Natural killer cell (primary cell): ENCODE measurements around the gene USP2. TPM values are rescaled to one million over a fixed set of nuclear protein-coding genes. Genes with fewer than 3 reads are reported as not detected.

Experiments used
- ATAC-seq, 3 donors: fragments of 150-1000 bp in 2 of 3; fragments of 200-7000 bp in 1 of 3; cut with Tn5 transposase; 1 replicate in 1 of 3; 2 replicates in 2 of 3; pipeline ENCODE4 v1.10.0; 2021; ENCODE audit warnings: mild to moderate bottlenecking in 2 of 3, moderate library complexity in 2 of 3
- DNase-seq, 2 donors: peaks; one replicate each; pipeline versions ENCODE4 v3.0.0 to v3.0.0-alpha.2; 2013 to 2021; ENCODE audit warnings: mixed read lengths in 1 of 2
- H3K27ac ChIP-seq: one replicate; pipeline ENCODE4 v1.5.1; 2013; ENCODE audit warnings: mild to moderate bottlenecking, low read length
- H3K27me3 ChIP-seq: one replicate; pipeline ENCODE4 v1.6.1; 2013; ENCODE audit warnings: low read length; ENCODE audit not compliant: control insufficient read depth, insufficient read depth
- H3K36me3 ChIP-seq: one replicate; pipeline ENCODE4 v1.6.1; 2013; ENCODE audit warnings: low read length; ENCODE audit not compliant: control insufficient read depth, insufficient read depth
- H3K4me1 ChIP-seq: one replicate; pipeline ENCODE4 v1.6.1; 2013; ENCODE audit warnings: low read length; ENCODE audit not compliant: control insufficient read depth, insufficient read depth
- H3K4me3 ChIP-seq: one replicate; pipeline ENCODE4 v1.5.1; 2013; ENCODE audit warnings: low read length
- H3K9me3 ChIP-seq: one replicate; pipeline ENCODE4 v1.6.1; 2013; ENCODE audit warnings: low read length; ENCODE audit not compliant: control insufficient read depth, insufficient read depth
- H3K27ac Mint-ChIP-seq, 2 donors: one replicate each; pipeline ENCODE4 v1.8.0; 2022; ENCODE audit warnings: mild to moderate bottlenecking in 2 of 2, mixed read lengths in 2 of 2, moderate library complexity in 1 of 2
- H3K27me3 Mint-ChIP-seq, 2 donors: one replicate each; pipeline ENCODE4 v1.8.0; 2022; ENCODE audit warnings: low read depth in 2 of 2, mixed read lengths in 2 of 2
- H3K36me3 Mint-ChIP-seq: one replicate; pipeline ENCODE4 v1.8.0; 2022; ENCODE audit warnings: mixed read lengths
- H3K4me1 Mint-ChIP-seq, 2 donors: one replicate each; pipeline ENCODE4 v1.8.0; 2022; ENCODE audit warnings: mixed read lengths in 2 of 2
- H3K4me3 Mint-ChIP-seq: one replicate; pipeline ENCODE4 v1.8.0; 2022; ENCODE audit warnings: mild to moderate bottlenecking, moderate library complexity, mixed read lengths
- H3K9me3 Mint-ChIP-seq, 2 donors: one replicate each; pipeline ENCODE4 v1.8.0; 2022; ENCODE audit warnings: mixed read lengths in 2 of 2
- CTCF ChIP-seq: fragments of 200-600 bp; IDR thresholded peaks from one replicate; pipeline ENCODE4 v1.8.0; 2022; ENCODE audit warnings: antibody characterized with exemption
- WGBS: methylation state at CpG from one replicate; pipeline ENCODE4 v1.1.7; 2013; ENCODE audit warnings: missing lambda C conversion rate; ENCODE audit not compliant: insufficient coverage; 5-methylcytosine and 5-hydroxymethylcytosine counted together
- intact Hi-C: fragments of 100-400 bp; cut with micrococcal nuclease; formaldehyde crosslinking; loops from one replicate; pipeline ENCODE4 v1.14.2; 2022
- total RNA-seq, 4 donors: library from RNA; stranded (reverse); fragments of 120-200 nt in 1 of 4; gene quantifications; one replicate each; pipeline versions ENCODE4 v1.2.3 to v1.2.4, GENCODE V29; 2013 to 2022

USP2 gene
- total RNA-seq, 3 donors from 2014 or later (not counting 1 experiment from before 2014, with no cell fraction given) = 0.50 to 3.9 TPM; not detected in 1

- Mint-ChIP-seq H3K4me1 (peaks cover 0 to 6% of the 10 kb centered on the region in 2 donors), H3K36me3 (no peaks in the 10 kb centered on the region), H3K27ac (no peak overlapping the region), H3K9me3 (no peaks in the 10 kb centered on the region), H3K27me3 (peaks cover 7 to 15% of the 10 kb centered on the region in 2 donors), H3K4me3 (no peak overlapping the region)
- TF ChIP-seq CTCF = no peak
- Histone ChIP-seq H3K4me3 (no peak overlapping the region), H3K4me1 (peaks cover 13% of the 10 kb centered on the region), H3K9me3 (no peaks in the 10 kb centered on the region), H3K27me3 (no peaks in the 10 kb centered on the region), H3K27ac (no peak overlapping the region), H3K36me3 (no peaks in the 10 kb centered on the region)
- DNase-seq = peak in 1 of 2 donors; percentile 32
- intact Hi-C loops = no loop called here
- no peak for ATAC-seq
- 73% methylated on average over 23 of the region's 23 CpGs for WGBS
These were observed 8.2 kb downstream of the USP2 start for GRCh38 chr11:119373059-119373920.

- ATAC-seq (no peak), DNase-seq (no peak)
- TF ChIP-seq CTCF = no peak
- H3K4me3 Mint-ChIP-seq = no peak overlapping the region
- no peaks in the 10 kb centered on the region for H3K36me3 Mint-ChIP-seq
- Histone ChIP-seq H3K27me3 (no peaks in the 10 kb centered on the region), H3K4me3 (no peak overlapping the region), H3K36me3 (no peaks in the 10 kb centered on the region), H3K4me1 (peaks cover 13% of the 10 kb centered on the region), H3K27ac (no peak overlapping the region), H3K9me3 (no peaks in the 10 kb centered on the region)
- no peak overlapping the region for H3K27ac Mint-ChIP-seq
- H3K9me3 Mint-ChIP-seq = no peaks in the 10 kb centered on the region
- 95% methylated on average over 26 of the region's 26 CpGs for WGBS
- H3K27me3 Mint-ChIP-seq = peaks cover 8 to 18% of the 10 kb centered on the region in 2 donors
- peaks cover 0 to 6% of the 10 kb centered on the region in 2 donors for H3K4me1 Mint-ChIP-seq
- intact Hi-C loops = no loop called here
These were observed 9.0 kb downstream of the USP2 start for GRCh38 chr11:119372260-119373058.

- no peak for ATAC-seq
- H3K27me3 ChIP-seq = no peaks in the 10 kb centered on the region
- intact Hi-C loops = no loop called here
These were observed 9.7 kb downstream of the USP2 start for GRCh38 chr11:119371778-119372182.

More at GRCh38 chr11:119371778-119372182, 9.7 kb downstream of the USP2 start:
- Histone ChIP-seq H3K4me1 (peaks cover 13% of the 10 kb centered on the region), H3K4me3 (no peak overlapping the region), H3K9me3 (no peaks in the 10 kb centered on the region), H3K36me3 (no peaks in the 10 kb centered on the region), H3K27ac (no peak overlapping the region)
- no peak for DNase-seq
- Mint-ChIP-seq H3K4me3 (no peak overlapping the region), H3K4me1 (peaks cover 0 to 6% of the 10 kb centered on the region in 2 donors), H3K27ac (no peak overlapping the region), H3K27me3 (peaks cover 15 to 24% of the 10 kb centered on the region in 2 donors), H3K36me3 (no peaks in the 10 kb centered on the region), H3K9me3 (no peaks in the 10 kb centered on the region)
- TF ChIP-seq CTCF = no peak
- WGBS = 77% methylated on average over 8 of the region's 8 CpGs
